Measurements from ENCODE around the gene RGL3. TPM values are rescaled to one million over a fixed set of nuclear protein-coding genes. Genes with fewer than 3 reads are reported as not detected.
"Not testable (repeated sequence)": the region's sequence is repeated elsewhere in the genome, so short reads cannot be mapped to it uniquely, and the experiment has no call there.

RGL3 gene
- polyA plus RNA-seq, 1 of the 3 experiments (the other 2 are of a cell fraction), result 13.3 TPM

DNA sequence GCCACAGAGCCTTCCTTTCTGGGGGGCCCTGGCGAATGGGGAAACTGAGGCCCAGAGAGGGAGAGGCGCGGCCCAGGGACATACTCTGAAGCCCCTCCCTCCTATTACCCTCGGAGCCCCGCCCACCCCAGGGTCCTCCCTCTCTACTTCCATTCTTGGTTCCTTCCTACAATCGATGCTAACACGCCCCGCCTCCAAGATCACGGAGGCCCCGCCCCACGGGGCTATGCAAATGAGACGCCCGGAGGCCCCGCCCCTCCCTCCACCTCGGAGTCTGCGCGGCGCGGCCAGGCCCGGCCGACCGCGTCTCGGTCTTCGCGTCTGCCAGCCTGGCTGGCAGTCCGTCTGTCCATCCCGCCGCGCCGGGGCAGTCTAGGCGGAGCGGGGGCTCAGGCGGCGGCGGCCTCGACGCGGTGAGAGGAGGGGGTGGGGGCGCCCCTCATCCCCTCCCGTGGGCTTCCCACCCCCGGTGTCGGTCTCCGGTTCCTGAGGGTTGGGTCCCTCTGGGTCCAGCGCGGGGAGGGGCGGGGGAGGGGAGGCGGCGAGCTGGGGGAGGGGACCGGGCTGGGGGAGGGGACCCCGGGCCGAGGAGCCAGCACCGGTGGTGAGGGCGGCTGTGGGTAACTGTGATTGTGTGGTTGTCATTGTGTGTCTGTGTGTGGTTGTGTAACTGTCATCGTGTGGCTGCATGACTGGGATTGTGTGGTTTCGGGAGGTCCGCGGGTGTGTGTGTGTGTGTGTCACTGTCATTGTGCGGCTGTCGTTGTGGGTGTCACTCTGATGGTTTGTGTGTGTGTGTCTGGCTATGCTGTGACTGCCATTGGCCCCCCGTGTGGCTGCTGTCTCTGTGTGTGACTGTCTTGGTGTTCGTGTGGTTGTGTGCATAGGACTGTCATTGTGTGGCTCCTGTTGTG lies 63.7 kb downstream of the RGL3 start, which contains the start of gene PLPPR2:
Gene PLPPR2, plus strand, starts transcription at position 273 of the 914 bp plus-strand sequence. CDS start 2,242 bp downstream, outside the sequence.
- Histone ChIP-seq H3K79me2 (ENCODE audit: insufficient read depth) (peaks cover 5% of the 10 kb centered on the region), H3K4me3 (ENCODE audit: low read depth in 2 of 2, low read length in 1 of 2) (peak within 1 kb of the TSS; percentile 48 to 70), H4K20me1 (ENCODE audit: insufficient read depth) (no peaks in the 10 kb centered on the region), H3K36me3 (replicated peaks in 1 of 2; ENCODE audit: control insufficient read depth in 1 of 2, insufficient read depth in 2 of 2, low read length in 1 of 2) (no peaks in the 10 kb centered on the region), H3K4me1 (ENCODE audit: control insufficient read depth in 1 of 2, insufficient read depth in 2 of 2, low read depth in 1 of 2, low read length in 1 of 2) (peaks cover 0 to 18% of the 10 kb centered on the region in 2 experiments; a peak in 1 of 4 replicates), H3K27ac (ENCODE audit: low read depth in 2 of 2, low read length in 1 of 2) (no peak within 1 kb of the TSS; a peak in 1 of 4 replicates), H3K4me2 (peak within 1 kb of the TSS; percentile 96), H3K9me2 (no peaks in the 10 kb centered on the region), H3K27me3 (ENCODE audit: insufficient read depth) (no peaks in the 10 kb centered on the region), H3K9ac (peak within 1 kb of the TSS; percentile 63; the same call in 1 of the 2 replicates), H2AFZ (ENCODE audit: low read depth) (0 out of 2 replicates have a peak within 1 kb of the TSS, but pooled peaks have one; percentile 53), H3F3A (replicated peaks; ENCODE audit: insufficient read depth) (no peaks in the 10 kb centered on the region), H3K9me3 (no peaks in the 10 kb centered on the region)
- POLR2A ChIA-PET, result no interaction called here
- peak; percentile 98 for DNase-seq
- CTCF ChIA-PET, result no interaction called here
- TF ChIP-seq FOSL2 (IDR thresholded peaks at IDR 0.05; ENCODE audit: borderline replicate concordance, low read depth) (no peak), MXI1 (IDR thresholded peaks at IDR 0.05; ENCODE audit: low read depth, low read length) (peak; percentile 42; the same call in 1 of the 2 replicates), SIN3A (IDR thresholded peaks at IDR 0.05; ENCODE audit: borderline replicate concordance, low read depth, low read length) (no peak), NRF1 (IDR thresholded peaks at IDR 0.05; ENCODE audit: low read depth, low read length) (peak; percentile 76), POLR2AphosphoS5 (IDR thresholded peaks at IDR 0.05; ENCODE audit: low read depth, low read length) (peak; percentile 53; the same call in 1 of the 2 replicates), GABPA (IDR thresholded peaks at IDR 0.05; ENCODE audit: low read depth) (no peak)
- TF ChIP-seq, protein P1, sequence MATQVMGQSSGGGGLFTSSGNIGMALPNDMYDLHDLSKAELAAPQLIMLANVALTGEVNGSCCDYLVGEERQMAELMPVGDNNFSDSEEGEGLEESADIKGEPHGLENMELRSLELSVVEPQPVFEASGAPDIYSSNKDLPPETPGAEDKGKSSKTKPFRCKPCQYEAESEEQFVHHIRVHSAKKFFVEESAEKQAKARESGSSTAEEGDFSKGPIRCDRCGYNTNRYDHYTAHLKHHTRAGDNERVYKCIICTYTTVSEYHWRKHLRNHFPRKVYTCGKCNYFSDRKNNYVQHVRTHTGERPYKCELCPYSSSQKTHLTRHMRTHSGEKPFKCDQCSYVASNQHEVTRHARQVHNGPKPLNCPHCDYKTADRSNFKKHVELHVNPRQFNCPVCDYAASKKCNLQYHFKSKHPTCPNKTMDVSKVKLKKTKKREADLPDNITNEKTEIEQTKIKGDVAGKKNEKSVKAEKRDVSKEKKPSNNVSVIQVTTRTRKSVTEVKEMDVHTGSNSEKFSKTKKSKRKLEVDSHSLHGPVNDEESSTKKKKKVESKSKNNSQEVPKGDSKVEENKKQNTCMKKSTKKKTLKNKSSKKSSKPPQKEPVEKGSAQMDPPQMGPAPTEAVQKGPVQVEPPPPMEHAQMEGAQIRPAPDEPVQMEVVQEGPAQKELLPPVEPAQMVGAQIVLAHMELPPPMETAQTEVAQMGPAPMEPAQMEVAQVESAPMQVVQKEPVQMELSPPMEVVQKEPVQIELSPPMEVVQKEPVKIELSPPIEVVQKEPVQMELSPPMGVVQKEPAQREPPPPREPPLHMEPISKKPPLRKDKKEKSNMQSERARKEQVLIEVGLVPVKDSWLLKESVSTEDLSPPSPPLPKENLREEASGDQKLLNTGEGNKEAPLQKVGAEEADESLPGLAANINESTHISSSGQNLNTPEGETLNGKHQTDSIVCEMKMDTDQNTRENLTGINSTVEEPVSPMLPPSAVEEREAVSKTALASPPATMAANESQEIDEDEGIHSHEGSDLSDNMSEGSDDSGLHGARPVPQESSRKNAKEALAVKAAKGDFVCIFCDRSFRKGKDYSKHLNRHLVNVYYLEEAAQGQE (IDR thresholded peaks at IDR 0.05; ENCODE audit: low read depth, low read length), result 0 out of 2 replicates have a peak, but pooled peaks have one; percentile 18
- TF ChIP-seq, protein P2, sequence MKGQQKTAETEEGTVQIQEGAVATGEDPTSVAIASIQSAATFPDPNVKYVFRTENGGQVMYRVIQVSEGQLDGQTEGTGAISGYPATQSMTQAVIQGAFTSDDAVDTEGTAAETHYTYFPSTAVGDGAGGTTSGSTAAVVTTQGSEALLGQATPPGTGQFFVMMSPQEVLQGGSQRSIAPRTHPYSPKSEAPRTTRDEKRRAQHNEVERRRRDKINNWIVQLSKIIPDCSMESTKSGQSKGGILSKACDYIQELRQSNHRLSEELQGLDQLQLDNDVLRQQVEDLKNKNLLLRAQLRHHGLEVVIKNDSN (IDR thresholded peaks at IDR 0.05; ENCODE audit: borderline replicate concordance, low read depth), result no peak
- TF ChIP-seq, protein P3, sequence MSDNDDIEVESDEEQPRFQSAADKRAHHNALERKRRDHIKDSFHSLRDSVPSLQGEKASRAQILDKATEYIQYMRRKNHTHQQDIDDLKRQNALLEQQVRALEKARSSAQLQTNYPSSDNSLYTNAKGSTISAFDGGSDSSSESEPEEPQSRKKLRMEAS (IDR thresholded peaks at IDR 0.05; ENCODE audit: low read depth), result no peak; the same call in 1 of the 2 replicates
- WGBS (ENCODE audit: low lambda C conversion rate), result 1% methylated on average over 31 of the region's 62 CpGs

DNA sequence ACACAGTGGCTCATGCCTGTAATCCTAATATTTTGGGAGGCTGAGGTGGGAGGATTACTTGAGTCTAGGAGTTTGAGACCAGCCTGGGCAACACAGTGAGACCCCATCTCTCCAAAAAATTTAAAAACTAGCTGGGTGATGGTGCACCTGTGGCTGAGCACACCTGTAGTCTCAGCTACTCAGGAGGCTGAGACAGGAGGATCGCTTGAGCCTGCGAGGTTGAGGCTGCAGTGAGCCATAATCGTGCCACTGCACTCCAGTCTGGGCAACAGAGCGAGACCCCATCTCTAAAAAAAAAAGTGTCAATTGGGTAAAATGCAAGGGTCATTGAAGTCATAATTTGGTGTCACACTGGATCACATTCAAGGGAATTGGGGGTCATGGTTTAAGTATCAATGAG lies 65.0 kb downstream of the RGL3 start:
- DNase-seq; H3F3A ChIP-seq (replicated peaks; ENCODE audit: insufficient read depth); H3K27ac ChIP-seq (ENCODE audit: low read depth in 2 of 2, low read length in 1 of 2); H3K9me3 ChIP-seq; H3K36me3 ChIP-seq (replicated peaks in 1 of 2; ENCODE audit: control insufficient read depth in 1 of 2, insufficient read depth in 2 of 2, low read length in 1 of 2); H3K79me2 ChIP-seq (ENCODE audit: insufficient read depth); H2AFZ ChIP-seq (ENCODE audit: low read depth); H3K4me3 ChIP-seq (ENCODE audit: low read depth in 2 of 2, low read length in 1 of 2); H4K20me1 ChIP-seq (ENCODE audit: insufficient read depth); H3K4me2 ChIP-seq; H3K9me2 ChIP-seq; POLR2A ChIA-PET; H3K27me3 ChIP-seq (ENCODE audit: insufficient read depth); H3K9ac ChIP-seq: not testable (repeated sequence)
- peaks cover 0 to 18% of the 10 kb centered on the region in 2 experiments; a peak in 1 of 4 replicates for H3K4me1 ChIP-seq (ENCODE audit: control insufficient read depth in 1 of 2, insufficient read depth in 2 of 2, low read depth in 1 of 2, low read length in 1 of 2)
- whole genome bisulfite sequencing (ENCODE audit: low lambda C conversion rate), result 94% methylated on average over 4 of the region's 4 CpGs
- CTCF ChIA-PET, result interaction anchor here (0.7 to 1.6 kb wide), 4 partner anchors 15 to 607 kb away, joined by 3 to 4 read pairs (median 3); partner anchors contain the start of gene ODAD3
